Eye (tissue), 1 donor: Measurements from ENCODE around the gene CEP68.
"Not testable (repeated sequence)": the region's sequence is repeated elsewhere in the genome, so short reads cannot be mapped to it uniquely, and the experiment has no call there.

Experiments
- DNase-seq: peaks from one replicate; pipeline ENCODE4 v3.0.0-alpha.2; 2015

The CEP68 gene, protein sequence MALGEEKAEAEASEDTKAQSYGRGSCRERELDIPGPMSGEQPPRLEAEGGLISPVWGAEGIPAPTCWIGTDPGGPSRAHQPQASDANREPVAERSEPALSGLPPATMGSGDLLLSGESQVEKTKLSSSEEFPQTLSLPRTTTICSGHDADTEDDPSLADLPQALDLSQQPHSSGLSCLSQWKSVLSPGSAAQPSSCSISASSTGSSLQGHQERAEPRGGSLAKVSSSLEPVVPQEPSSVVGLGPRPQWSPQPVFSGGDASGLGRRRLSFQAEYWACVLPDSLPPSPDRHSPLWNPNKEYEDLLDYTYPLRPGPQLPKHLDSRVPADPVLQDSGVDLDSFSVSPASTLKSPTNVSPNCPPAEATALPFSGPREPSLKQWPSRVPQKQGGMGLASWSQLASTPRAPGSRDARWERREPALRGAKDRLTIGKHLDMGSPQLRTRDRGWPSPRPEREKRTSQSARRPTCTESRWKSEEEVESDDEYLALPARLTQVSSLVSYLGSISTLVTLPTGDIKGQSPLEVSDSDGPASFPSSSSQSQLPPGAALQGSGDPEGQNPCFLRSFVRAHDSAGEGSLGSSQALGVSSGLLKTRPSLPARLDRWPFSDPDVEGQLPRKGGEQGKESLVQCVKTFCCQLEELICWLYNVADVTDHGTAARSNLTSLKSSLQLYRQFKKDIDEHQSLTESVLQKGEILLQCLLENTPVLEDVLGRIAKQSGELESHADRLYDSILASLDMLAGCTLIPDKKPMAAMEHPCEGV

GRCh38 chr2:65056215-65057053, at the start of gene CEP68:
CEP68 (plus strand) TSS chr2:65056416; CDS start chr2:65069445, 13,029 bp downstream.
- peak; percentile 99 for DNase-seq

DNA sequence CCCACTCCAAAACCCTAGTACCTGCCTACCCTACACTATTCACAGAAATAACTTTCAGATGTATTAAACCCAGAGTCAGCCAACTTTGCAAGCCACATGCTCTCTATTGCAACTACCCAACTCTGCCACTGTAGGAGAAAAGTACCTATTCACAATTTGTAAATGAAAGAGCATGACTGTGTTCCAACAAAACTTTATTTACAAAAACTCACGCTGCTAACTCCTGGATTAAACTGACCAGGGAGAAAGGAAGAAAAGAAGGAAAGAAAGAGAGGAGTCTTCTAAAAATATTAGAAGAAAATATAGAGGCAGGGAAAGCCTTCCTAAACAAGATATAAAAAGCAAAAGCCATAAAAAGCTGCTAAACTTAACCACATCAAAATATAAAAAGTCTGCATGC, 42.4 kb upstream of the CEP68 start:
- no peak for DNase-seq

- DNase-seq = no peak
These were observed 40.5 kb upstream of the CEP68 start for GRCh38 chr2:65015731-65016130.

- DNase-seq = no peak
These were observed 39.4 kb upstream of the CEP68 start for GRCh38 chr2:65016789-65017188.

DNA sequence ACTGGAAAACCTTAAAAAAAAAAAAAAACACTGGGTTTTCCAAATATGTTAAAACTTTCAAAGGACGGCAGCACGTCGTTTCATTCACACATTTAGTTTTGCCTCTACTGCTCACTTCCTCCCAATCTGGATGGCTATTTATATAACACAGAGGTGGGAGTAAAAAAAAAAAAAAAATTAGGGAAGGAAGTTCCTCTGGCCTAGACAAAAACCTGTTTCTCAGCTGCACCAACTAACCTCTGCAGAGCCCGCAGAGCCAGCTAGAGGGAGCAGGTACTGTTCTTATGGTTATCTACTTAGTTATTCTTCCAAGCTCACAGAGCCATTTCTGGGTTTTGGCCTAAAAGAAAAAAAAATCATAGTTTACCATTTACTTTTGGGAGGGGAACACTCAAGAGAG, 38.9 kb upstream of the CEP68 start:
- no peak for DNase-seq

- DNase-seq = no peak
These were observed 38.1 kb upstream of the CEP68 start for GRCh38 chr2:65018141-65018582.

GRCh38 chr2:65019010-65019409, 37.2 kb upstream of the CEP68 start:
- DNase-seq = no peak

DNA sequence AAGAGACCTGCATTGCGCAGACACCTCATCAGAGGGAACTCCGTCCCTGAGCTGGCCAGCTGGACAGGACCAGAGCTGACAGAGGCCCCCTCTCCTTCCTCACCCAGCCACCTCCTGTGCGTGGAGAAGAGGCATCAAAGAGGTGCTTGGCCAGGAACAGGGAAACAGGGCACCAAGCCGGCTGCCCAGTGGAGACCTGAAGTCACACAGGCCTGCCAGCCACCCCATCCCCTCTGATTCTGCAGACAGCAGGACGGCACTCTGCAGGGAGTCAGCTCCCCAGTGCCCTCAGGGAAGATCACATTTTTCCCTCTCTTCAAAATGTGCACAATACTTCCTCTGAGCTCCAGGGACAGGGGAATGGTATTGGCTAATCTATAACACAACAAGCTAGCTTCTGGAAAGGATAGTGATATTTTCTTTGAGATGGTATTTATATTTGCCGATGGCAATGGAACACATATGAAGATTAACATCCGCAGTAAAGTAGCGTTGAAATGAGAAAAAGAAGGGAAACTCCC, 36.5 kb upstream of the CEP68 start:
- no peak for DNase-seq

DNA sequence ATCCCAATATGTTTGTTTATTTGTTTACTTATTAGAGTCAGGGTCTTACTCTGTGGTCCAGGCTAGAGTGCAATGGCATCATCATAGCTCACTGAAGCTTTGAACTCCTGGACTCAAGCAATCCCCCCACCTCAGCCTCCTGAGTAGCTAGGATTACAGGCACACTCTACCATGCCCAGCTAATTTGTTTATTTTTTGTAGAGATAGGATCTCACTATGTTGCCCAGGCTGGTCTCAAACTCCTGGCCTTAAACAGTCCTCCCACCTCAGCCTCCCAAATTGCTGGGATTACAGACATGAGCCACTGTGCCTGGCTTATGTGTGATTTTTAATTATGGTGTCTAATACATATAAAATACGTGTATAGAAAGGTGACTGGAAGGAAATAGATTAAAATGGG, 36.0 kb upstream of the CEP68 start:
- DNase-seq = not testable (repeated sequence)

GRCh38 chr2:65020943-65021528, 35.2 kb upstream of the CEP68 start:
- DNase-seq = no peak

DNA sequence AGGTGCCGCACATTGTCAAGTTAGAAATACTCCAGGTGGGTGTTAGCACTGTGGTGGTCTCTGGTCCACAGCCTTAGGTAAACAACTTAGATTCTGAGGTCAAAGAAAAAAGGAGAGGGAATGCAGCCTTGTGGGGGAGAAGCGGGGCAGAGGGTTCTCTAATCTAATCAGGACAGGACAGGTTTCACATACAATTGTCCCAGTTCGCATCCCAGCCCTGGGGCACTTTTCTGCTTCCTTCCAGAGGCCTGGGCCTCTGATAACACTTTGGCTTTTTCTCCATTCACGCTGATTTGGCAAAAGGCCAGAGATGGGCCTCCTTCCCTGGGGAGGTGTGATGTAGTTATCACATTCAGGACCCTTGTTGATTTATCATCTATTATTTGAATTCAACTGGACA, 34.5 kb upstream of the CEP68 start:
- no peak for DNase-seq

- DNase-seq = no peak
These were observed 34.0 kb upstream of the CEP68 start for GRCh38 chr2:65022189-65022588.

- DNase-seq = no peak
These were observed 32.5 kb upstream of the CEP68 start for GRCh38 chr2:65023742-65024141.

- DNase-seq = no peak
These were observed 31.9 kb upstream of the CEP68 start for GRCh38 chr2:65024149-65024829.

- DNase-seq = no peak
These were observed 30.6 kb upstream of the CEP68 start for GRCh38 chr2:65025453-65026123.

DNA sequence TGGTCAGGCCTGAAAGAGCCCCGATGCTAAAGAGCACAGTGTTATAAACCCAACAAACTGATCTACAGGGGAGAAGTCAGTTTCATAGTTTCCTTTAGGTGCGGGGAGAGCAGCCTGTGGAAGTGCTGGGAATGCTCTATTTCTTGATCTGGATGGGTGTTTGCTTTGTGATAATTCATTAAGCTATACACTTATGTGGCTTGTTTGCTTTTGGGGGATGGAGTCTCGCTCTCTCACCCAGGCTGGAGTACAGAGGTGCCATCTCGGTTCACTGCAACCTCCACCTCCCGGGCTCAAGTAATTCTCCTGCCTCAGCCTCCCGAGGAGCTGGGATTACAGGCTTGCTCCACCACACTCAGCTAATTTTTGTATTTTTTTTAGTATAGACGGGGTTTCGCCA, 30.1 kb upstream of the CEP68 start:
- no peak for DNase-seq

DNA sequence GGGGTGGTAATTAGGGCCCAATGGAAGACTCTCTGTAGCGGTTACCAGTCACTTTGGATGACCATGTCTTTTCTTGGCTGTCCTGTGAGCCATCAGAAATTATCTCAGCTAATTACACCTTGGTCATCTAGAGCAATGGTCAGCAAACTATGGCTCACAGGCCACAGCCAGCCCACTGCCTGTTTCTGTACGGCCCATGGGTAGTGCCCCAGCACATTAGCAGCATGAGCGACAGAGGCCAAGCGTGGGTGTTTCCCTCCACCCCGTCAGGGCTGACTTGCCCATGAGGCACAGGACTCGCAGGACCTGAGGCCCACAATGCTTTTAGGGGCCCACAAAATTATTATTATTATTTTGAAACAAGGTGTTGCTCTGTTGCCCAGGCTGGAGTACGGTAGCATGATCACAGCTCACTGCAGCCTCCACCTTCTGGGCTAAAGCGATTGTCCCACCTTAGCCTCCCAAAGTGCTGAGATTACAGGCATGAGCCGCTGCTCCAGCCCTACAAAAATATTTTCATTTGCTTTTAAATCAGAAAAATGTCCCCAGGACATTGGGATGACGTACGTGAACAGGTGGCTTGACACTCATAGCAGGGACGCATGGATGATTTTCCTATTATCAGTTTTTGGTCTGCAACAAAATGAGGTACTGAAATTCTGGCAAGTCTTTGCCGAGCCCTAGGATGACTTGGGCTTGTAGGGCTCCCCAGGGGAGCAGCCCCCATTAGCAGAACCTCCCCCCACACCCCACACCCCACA, 29.3 kb upstream of the CEP68 start:
- no peak for DNase-seq

DNA sequence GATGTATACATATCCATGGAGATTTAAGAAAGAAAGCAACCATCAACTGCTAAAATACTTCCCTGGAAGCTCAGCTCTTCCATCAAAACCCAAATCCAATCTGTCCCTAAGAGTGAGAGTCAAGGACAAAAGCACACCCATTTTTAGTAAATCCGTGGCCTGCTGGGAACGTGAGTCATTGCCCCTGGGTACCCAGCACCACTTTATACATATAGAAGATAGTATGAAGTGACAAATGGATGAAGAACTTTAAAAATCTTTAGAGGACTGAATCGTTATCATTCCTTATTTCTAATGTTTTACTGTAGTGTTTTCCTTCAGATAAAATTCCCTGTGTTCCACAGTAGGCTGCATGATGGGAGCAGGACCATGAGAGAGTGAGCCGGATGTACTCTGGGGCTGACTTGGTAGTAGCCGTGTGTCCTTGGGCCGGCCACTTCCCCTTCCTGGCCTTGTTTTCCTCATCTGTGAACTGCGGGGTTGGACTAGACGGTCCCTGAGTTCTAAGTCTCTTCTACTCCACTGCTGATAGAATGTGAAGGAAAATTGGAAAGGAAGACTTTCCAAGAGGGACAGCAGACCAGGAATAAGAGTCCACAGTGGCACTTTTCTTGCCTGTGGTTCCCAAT, 28.5 kb upstream of the CEP68 start:
- DNase-seq = no peak

GRCh38 chr2:65030476-65031332, 25.5 kb upstream of the CEP68 start:
- no peak for DNase-seq
